GM23338 (cell line): Measurements from ENCODE around the gene LTBP2. TPM values are rescaled to one million over a fixed set of nuclear protein-coding genes. Genes with fewer than 3 reads are reported as not detected.

Source experiments
- ATAC-seq: fragments of 200-7000 bp; cut with Tn5 transposase; 3 replicates; pipeline ENCODE4 v1.9.1; 2020
- DNase-seq: peaks from one replicate; pipeline ENCODE4 v3.0.0-alpha.2; 2015; ENCODE audit warnings: low spot score
- H2AFZ ChIP-seq: fragments of 200-600 bp; sonication (generic); 2 replicates; pipeline ENCODE4 v1.8.0; 2016; ENCODE audit warnings: antibody characterized with exemption, mild to moderate bottlenecking, moderate library complexity
- H3F3A ChIP-seq: fragments of 200-600 bp; sonication (generic); replicated peaks from 2 replicates; pipeline ENCODE4 v1.8.0; 2017; ENCODE audit warnings: antibody characterized with exemption, mixed run types, low read depth
- H3K27ac ChIP-seq: fragments of 200-600 bp; sonication (generic); 2 replicates; pipeline ENCODE4 v1.6.1; 2016; ENCODE audit warnings: low read depth
- H3K27me3 ChIP-seq: fragments of 200-600 bp; sonication (generic); 2 replicates; pipeline ENCODE4 v1.8.0; 2016; ENCODE audit warnings: mild to moderate bottlenecking, mixed run types, moderate library complexity; ENCODE audit not compliant: insufficient read depth
- H3K36me3 ChIP-seq: fragments of 200-600 bp; sonication (generic); 2 replicates; pipeline ENCODE4 v1.8.0; 2016; ENCODE audit warnings: mild to moderate bottlenecking; ENCODE audit not compliant: insufficient read depth
- H3K4me1 ChIP-seq: fragments of 200-600 bp; sonication (generic); 2 replicates; pipeline ENCODE4 v1.8.0; 2016; ENCODE audit warnings: mild to moderate bottlenecking, moderate library complexity; ENCODE audit not compliant: insufficient read depth
- H3K4me2 ChIP-seq: fragments of 200-600 bp; sonication (generic); 2 replicates; pipeline ENCODE4 v1.7.1; 2017; ENCODE audit warnings: mixed run types
- H3K4me3 ChIP-seq: fragments of 200-600 bp; sonication (generic); 2 replicates; pipeline ENCODE4 v1.6.1; 2016; ENCODE audit warnings: mixed run types
- H3K79me2 ChIP-seq: fragments of 200-600 bp; sonication (generic); replicated peaks from 2 replicates; pipeline ENCODE4 v1.8.0; 2017; ENCODE audit warnings: mild to moderate bottlenecking; ENCODE audit not compliant: insufficient read depth
- H3K9me2 ChIP-seq: fragments of 200-600 bp; sonication (generic); 2 replicates; pipeline ENCODE4 v1.8.0; 2017; ENCODE audit not compliant: insufficient read depth
- H4K20me1 ChIP-seq: fragments of 200-600 bp; sonication (generic); replicated peaks from 2 replicates; pipeline ENCODE4 v1.8.0; 2017; ENCODE audit warnings: mild to moderate bottlenecking; ENCODE audit not compliant: insufficient read depth
- H3K27ac Mint-ChIP-seq: 2 replicates; pipeline ENCODE4 v1.8.0; 2020; ENCODE audit warnings: inconsistent platforms, mild to moderate bottlenecking, moderate library complexity, mixed read lengths
- H3K27me3 Mint-ChIP-seq: 3 replicates; pipeline ENCODE4 v1.8.0; 2022; ENCODE audit warnings: low read depth, mild to moderate bottlenecking, moderate library complexity, mixed read lengths, inconsistent platforms; ENCODE audit not compliant: insufficient read depth, poor library complexity
- H3K36me3 Mint-ChIP-seq: 3 replicates; pipeline ENCODE4 v1.8.0; 2021; ENCODE audit warnings: low read depth, mild to moderate bottlenecking, inconsistent platforms, moderate library complexity, mixed read lengths
- H3K4me1 Mint-ChIP-seq: 3 replicates; pipeline ENCODE4 v1.8.0; 2020; ENCODE audit warnings: mild to moderate bottlenecking, inconsistent platforms, mixed read lengths
- H3K4me3 Mint-ChIP-seq: 3 replicates; pipeline ENCODE4 v1.8.0; 2021; ENCODE audit warnings: moderate library complexity, mild to moderate bottlenecking, inconsistent platforms, mixed read lengths
- H3K9me3 Mint-ChIP-seq: 3 replicates; pipeline ENCODE4 v1.8.0; 2020; ENCODE audit warnings: moderate library complexity, mild to moderate bottlenecking, inconsistent platforms, mixed read lengths
- CREB1 ChIP-seq: fragments of 250-450 bp; sonication (Bioruptor Pico); IDR thresholded peaks from 2 replicates; pipeline ENCODE4 v1.5.0; 2020; ENCODE audit warnings: low read depth, mild to moderate bottlenecking, moderate library complexity
- EZH2 ChIP-seq: fragments of 200-600 bp; sonication (generic); IDR thresholded peaks from one replicate; pipeline ENCODE4 v1.8.0; 2017; ENCODE audit warnings: antibody characterized with exemption, mild to moderate bottlenecking, low read depth; ENCODE audit not compliant: unreplicated experiment
- EZH2phosphoT487 ChIP-seq: fragments of 200-600 bp; sonication (generic); IDR thresholded peaks from one replicate; pipeline ENCODE4 v1.8.1; 2018; ENCODE audit warnings: antibody characterized with exemption; ENCODE audit not compliant: unreplicated experiment
- JUNB ChIP-seq: IDR thresholded peaks from one replicate; pipeline ENCODE4 v1.6.1; 2016; ENCODE audit warnings: antibody characterized with exemption; ENCODE audit not compliant: unreplicated experiment
- POLR2AphosphoS5 ChIP-seq: IDR thresholded peaks from 2 replicates; pipeline ENCODE4 v1.6.1; 2016; ENCODE audit warnings: antibody characterized with exemption, low read depth
- STAT1 ChIP-seq: IDR thresholded peaks from one replicate; pipeline ENCODE4 v1.6.1; 2016; ENCODE audit warnings: antibody characterized with exemption; ENCODE audit not compliant: unreplicated experiment
- ZNF114 ChIP-seq: fragments of 250-450 bp; sonication (Bioruptor Pico); IDR thresholded peaks from 2 replicates; pipeline ENCODE4 v1.5.0; 2020; ENCODE audit warnings: mild to moderate bottlenecking, moderate library complexity
- ZNF331 ChIP-seq: fragments of 250-450 bp; sonication (Bioruptor Pico); IDR thresholded peaks from 2 replicates; pipeline ENCODE4 v1.5.0; 2020; ENCODE audit warnings: low read depth, mild to moderate bottlenecking, moderate library complexity
- polyA plus RNA-seq: library from polyadenylated mRNA; unstranded; fragments of >200 nt; fragmentation: Nextera tagmentation; extraction: Ambion mirVana; gene quantifications from 2 replicates; pipeline ENCODE4 v1.2.1, GENCODE V29; 2016
- total RNA-seq: library from RNA; depleted of rRNA; stranded (reverse); fragments of >200 nt; shearing (Covaris generic); gene quantifications from 2 replicates; pipeline ENCODE4 v1.2.3, GENCODE V29; 2014
- TF ChIP-seq, protein P1 (sequence below), 2 experiments: fragments of 200-600 bp in 1 of 2; sonication (generic) in 1 of 2; conservative IDR thresholded peaks; 2 replicates each; pipeline versions ENCODE4 v1.5.1 to v1.6.1; 2016 to 2017; ENCODE audit warnings: antibody characterized with exemption in 2 of 2, low read depth in 2 of 2, mild to moderate bottlenecking in 2 of 2, moderate library complexity in 1 of 2
- TF ChIP-seq, protein P2 (sequence below): IDR thresholded peaks from 2 replicates; pipeline ENCODE4 v1.6.1; 2016; ENCODE audit warnings: antibody characterized with exemption
- TF ChIP-seq, protein P3 (sequence below): IDR thresholded peaks from one replicate; pipeline ENCODE4 v1.6.1; 2018; ENCODE audit warnings: antibody characterized with exemption; ENCODE audit not compliant: unreplicated experiment

LTBP2 gene
- total and polyA plus RNA-seq, 2 experiments from 2014 or later, result 0.27 to 0.49 TPM

DNA sequence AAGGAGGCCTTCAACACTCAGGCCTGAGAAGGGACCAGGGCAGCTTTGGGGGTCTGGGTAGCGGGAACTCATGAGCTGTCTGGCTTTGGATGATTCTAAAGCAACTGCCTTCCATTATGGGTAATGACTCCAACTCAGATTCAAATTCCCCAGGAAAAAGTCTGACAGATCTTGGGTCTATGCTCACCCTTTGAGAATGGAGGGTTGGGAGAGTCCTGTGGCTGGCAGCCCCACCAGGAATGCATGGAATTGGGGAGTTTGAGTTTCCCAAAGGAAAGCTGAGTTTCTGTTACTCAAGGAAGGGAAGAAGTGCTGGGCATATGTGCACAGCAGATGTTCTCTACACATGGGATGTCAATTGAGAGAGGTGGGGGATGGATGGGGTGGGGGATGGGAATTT is 22.4 kb upstream of the LTBP2 start (continued):
- TF ChIP-seq, protein P1, sequence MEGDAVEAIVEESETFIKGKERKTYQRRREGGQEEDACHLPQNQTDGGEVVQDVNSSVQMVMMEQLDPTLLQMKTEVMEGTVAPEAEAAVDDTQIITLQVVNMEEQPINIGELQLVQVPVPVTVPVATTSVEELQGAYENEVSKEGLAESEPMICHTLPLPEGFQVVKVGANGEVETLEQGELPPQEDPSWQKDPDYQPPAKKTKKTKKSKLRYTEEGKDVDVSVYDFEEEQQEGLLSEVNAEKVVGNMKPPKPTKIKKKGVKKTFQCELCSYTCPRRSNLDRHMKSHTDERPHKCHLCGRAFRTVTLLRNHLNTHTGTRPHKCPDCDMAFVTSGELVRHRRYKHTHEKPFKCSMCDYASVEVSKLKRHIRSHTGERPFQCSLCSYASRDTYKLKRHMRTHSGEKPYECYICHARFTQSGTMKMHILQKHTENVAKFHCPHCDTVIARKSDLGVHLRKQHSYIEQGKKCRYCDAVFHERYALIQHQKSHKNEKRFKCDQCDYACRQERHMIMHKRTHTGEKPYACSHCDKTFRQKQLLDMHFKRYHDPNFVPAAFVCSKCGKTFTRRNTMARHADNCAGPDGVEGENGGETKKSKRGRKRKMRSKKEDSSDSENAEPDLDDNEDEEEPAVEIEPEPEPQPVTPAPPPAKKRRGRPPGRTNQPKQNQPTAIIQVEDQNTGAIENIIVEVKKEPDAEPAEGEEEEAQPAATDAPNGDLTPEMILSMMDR (conservative IDR thresholded peaks at IDR 0.05; ENCODE audit: low read depth in 2 of 2), result no peak
- TF ChIP-seq ZNF114, result no peak

DNA sequence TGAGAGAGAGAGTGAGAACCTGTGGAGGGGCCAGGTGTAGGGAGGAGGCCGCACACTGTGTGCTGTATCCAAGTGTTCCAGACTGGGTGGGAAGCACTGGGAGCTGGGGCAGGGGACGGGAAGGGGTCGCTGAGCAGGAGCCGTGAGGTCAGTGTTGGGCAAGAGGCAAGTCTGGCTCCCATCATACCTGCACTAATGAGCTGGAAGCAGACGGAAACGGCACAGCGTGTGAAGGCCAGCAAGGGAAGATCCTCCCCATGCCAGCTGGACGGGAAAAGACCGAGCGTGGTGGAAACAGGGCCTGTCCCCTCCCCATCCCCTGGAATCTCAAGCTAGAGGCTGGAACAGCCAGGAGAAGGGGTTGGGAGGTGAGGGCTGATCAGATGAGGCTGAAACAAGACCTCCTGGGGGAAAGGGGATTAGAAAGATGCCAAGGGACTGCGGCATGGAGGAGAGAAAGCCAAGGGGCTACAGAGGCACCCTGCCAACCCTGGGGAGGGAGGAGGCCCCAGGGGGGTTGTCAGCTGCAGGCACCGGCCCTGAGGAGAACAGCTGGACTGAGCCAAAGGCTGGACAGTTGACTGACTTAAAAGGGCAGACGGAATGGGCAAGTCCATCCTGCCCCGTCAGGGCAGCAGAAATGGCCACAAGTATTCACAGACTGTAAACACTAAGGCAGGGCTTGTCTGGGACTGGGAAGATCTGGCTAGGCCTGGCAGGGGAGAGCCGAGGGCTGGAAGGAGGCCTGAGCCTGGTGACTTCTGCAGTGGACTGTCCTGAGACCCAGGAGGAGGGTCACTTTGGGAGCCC is 19.0 kb upstream of the LTBP2 start:
- H4K20me1 ChIP-seq, result no peaks in the 10 kb centered on the region
- H3K9me3 Mint-ChIP-seq, result no peaks in the 10 kb centered on the region
- H3K4me1 ChIP-seq, result peaks cover 14% of the 10 kb centered on the region; the same call in 1 of the 2 replicates
- H3K27ac Mint-ChIP-seq, result no peak overlapping the region
- no peaks in the 10 kb centered on the region for H3K27me3 ChIP-seq
- H3K36me3 Mint-ChIP-seq, result no peaks in the 10 kb centered on the region
- no peaks in the 10 kb centered on the region for H3K9me2 ChIP-seq
- H3K36me3 ChIP-seq, result no peaks in the 10 kb centered on the region
- H3K4me2 ChIP-seq, result no peak overlapping the region
- no peak for DNase-seq
- peaks cover 6% of the 10 kb centered on the region for H3K27me3 Mint-ChIP-seq
- ATAC-seq, result peak; percentile 12; the same call in 2 of the 3 replicates
- H3K4me1 Mint-ChIP-seq, result peaks cover 30% of the 10 kb centered on the region
- TF ChIP-seq, protein P2, sequence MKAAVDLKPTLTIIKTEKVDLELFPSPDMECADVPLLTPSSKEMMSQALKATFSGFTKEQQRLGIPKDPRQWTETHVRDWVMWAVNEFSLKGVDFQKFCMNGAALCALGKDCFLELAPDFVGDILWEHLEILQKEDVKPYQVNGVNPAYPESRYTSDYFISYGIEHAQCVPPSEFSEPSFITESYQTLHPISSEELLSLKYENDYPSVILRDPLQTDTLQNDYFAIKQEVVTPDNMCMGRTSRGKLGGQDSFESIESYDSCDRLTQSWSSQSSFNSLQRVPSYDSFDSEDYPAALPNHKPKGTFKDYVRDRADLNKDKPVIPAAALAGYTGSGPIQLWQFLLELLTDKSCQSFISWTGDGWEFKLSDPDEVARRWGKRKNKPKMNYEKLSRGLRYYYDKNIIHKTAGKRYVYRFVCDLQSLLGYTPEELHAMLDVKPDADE, result no peak
- no peak for TF ChIP-seq STAT1
- TF ChIP-seq EZH2phosphoT487, result no peak
- no peak for TF ChIP-seq EZH2
- TF ChIP-seq, protein P3, sequence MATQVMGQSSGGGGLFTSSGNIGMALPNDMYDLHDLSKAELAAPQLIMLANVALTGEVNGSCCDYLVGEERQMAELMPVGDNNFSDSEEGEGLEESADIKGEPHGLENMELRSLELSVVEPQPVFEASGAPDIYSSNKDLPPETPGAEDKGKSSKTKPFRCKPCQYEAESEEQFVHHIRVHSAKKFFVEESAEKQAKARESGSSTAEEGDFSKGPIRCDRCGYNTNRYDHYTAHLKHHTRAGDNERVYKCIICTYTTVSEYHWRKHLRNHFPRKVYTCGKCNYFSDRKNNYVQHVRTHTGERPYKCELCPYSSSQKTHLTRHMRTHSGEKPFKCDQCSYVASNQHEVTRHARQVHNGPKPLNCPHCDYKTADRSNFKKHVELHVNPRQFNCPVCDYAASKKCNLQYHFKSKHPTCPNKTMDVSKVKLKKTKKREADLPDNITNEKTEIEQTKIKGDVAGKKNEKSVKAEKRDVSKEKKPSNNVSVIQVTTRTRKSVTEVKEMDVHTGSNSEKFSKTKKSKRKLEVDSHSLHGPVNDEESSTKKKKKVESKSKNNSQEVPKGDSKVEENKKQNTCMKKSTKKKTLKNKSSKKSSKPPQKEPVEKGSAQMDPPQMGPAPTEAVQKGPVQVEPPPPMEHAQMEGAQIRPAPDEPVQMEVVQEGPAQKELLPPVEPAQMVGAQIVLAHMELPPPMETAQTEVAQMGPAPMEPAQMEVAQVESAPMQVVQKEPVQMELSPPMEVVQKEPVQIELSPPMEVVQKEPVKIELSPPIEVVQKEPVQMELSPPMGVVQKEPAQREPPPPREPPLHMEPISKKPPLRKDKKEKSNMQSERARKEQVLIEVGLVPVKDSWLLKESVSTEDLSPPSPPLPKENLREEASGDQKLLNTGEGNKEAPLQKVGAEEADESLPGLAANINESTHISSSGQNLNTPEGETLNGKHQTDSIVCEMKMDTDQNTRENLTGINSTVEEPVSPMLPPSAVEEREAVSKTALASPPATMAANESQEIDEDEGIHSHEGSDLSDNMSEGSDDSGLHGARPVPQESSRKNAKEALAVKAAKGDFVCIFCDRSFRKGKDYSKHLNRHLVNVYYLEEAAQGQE, result no peak
- TF ChIP-seq POLR2AphosphoS5, result no peak
- TF ChIP-seq ZNF114, result no peak
- no peak for TF ChIP-seq CREB1 (CRISPR knock-in tag)
- TF ChIP-seq, protein P1 (conservative IDR thresholded peaks at IDR 0.05; ENCODE audit: low read depth in 2 of 2), result no peak
- no peak for TF ChIP-seq ZNF331 (CRISPR knock-in tag)
- no peak for TF ChIP-seq JUNB
- no peaks in the 10 kb centered on the region for H3F3A ChIP-seq
- no peak overlapping the region for H3K4me3 Mint-ChIP-seq
- no peak overlapping the region for H3K27ac ChIP-seq
- no peaks in the 10 kb centered on the region for H3K79me2 ChIP-seq
- no peak overlapping the region for H3K4me3 ChIP-seq
- H2AFZ ChIP-seq, result no peak overlapping the region
